GM18867 (cell line): ENCODE results near the gene KRT7.
"Not testable (repeated sequence)": the region's sequence is repeated elsewhere in the genome, so short reads cannot be mapped to it uniquely, and the experiment has no call there.

Experiments used
- ATAC-seq: cut with Tn5 transposase; IDR thresholded peaks from one replicate; pipeline ENCODE4 v1.9.1; 2021; ENCODE audit warnings: mild to moderate bottlenecking, moderate library complexity; ENCODE audit not compliant: unreplicated experiment

Gene KRT7

GRCh38 chr12:52228931-52229330, 4.1 kb upstream of the KRT7 start:
- no peak for ATAC-seq

DNA sequence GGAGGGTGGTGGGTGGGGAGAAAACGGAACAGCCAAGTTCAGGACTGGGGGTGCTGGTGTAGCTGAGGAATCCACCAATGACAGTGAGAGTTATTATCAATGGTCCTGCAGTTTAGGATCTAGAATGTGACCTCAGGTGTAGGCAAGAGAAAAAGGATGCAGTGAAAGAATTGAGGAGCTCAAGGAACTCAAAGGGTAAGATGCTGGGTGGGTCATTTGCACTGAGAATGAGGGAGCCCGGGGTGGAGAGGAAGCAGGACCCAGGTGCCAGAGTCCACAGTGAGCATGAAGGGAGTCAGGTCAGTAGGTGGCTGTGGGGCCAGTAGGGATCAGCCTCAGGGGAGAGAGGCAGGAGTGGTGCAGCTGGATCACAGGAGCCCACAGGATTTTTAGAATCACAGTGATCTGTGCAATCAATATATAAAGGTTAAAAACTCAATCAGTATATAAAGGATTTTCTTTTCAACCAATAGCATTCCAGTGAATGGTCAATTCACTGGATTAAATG, 3.2 kb upstream of the KRT7 start:
- no peak for ATAC-seq

DNA sequence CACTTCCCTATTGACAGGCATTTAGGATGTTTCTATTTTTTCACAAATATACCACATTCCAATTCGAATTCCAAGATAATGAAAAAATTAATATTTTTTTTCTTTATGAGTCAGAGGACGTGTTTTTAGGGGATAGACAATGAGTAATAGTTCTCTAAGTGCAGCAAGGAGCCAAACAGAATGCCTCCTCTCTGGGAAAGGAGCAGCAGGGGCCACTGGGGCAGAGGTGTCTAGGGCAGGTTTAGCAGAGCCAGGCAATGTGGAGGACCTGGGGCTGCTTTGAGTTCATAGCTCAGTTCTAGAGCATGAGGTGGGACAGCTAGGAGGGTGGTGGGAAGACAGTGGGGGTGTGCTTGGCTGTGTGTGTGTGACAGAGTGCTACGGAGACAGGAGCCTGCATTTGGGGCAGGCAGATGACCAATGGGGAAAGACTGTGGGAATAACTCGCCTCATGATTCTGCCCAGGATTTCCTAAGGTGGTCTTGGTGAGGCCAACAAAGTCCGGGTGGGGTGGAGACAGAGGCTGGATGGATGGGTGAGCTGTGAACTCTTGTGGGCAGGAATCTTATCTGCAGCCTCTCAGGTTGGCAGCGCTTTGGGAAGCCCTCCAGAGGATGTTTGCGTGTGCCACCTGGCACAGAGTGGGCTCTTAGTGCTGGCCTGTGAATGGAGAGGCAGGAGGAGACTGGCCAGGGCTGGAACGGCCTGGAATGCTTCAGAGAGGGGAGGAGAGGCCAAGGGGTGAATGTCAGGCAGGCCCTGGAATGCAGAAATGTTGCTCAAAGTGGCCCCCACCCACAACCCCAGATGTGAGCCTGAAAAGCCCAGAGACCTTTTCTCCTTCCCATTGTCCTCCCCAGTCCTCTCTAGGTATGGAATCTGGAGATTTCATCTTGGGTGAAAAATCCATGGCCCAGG, 2.4 kb upstream of the KRT7 start:
- no peak for ATAC-seq

GRCh38 chr12:52231305-52232202, 1.5 kb upstream of the KRT7 start:
- ATAC-seq, result no peak

DNA sequence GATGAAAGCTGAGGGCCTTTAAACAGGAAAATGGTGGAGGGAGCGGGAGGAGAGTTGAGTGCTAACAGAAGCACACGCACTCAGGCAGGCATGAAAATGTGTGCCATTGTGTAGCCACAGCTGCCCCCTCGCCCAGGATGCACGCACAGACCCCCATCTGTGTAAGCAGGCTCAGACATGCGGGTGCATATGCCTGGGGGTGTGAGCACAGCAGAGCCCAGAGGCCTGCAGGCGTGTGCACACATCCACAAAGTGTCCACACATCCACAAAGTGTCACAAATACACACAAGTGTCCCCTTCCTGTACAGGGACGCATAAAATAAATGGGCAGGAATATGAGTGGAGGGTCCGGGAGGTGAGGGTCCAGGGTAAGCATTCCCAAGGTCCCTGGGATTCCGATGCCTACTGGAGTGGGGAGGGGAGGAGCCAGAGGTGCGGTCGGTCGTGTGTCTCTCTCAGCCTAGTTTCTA, 805 bp upstream of the KRT7 start:
- ATAC-seq, result no peak

GRCh38 chr12:52233462-52234207, 592 bp downstream of the KRT7 start:
- no peak for ATAC-seq

DNA sequence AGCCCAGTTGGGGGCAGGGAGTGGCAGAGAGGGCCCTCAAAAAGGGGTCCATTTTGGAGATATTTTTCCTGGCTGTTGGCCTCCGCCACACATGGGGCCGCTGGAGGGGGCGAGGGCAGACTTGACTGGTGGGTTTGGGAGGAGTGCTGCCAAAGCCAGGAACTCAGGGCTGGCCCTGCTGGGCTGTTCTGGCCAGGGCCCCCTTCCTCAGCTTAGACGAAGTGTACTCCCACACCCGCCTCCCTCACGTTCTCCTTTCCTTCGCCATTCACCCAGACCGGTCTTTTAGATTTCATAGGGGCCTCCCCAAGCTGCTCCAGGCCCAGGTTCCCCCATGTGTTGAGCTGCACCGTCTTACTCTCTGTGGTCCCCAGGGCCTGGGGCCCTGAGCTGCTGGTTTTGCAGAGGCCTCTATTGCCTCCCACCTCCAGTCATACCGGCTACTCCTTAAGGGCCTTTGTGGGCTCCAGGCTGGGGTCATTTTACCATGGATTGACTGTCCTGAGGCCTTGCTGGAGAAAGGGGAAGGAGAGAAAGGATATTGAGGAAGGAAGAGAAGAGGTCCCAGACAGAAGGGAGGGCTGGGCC, 1.3 kb downstream of the KRT7 start:
- ATAC-seq, result no peak

- ATAC-seq, result no peak
Observed at GRCh38 chr12:52235001-52235764, 2.1 kb downstream of the KRT7 start.

GRCh38 chr12:52235822-52236361, 2.8 kb downstream of the KRT7 start:
- no peak for ATAC-seq

DNA sequence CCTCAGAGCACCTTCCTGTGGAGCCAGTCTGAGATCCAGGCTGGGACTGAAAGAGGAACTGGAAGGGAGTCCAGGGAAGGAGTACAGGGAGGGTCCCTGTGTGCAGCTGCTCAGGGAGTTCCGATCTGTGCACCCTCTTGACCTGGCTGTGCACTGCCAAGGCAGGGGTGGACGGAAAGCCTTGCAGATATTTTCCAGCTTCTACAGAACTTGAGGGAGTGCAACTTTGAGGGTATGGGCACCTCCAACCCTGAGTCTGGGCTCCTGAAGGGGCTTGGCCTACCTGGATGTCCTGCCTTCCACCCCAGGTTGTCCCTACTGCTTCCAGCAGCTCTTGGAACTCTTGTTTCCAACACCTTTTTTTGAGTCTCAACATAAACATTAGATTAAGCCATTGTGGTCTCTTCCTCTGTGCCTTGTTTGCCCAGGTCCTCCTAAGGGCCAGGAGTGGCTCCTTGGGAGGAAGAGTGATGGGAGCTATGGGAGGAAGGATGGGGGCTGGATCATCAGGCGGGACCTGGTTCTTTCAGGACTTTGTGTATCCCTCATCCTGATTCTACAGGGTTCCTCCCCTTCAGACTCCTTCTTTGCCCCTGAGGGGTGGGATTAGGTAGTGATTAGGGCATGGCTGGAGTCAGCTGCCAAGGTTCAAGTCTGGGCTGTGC, 3.5 kb downstream of the KRT7 start:
- no peak for ATAC-seq

DNA sequence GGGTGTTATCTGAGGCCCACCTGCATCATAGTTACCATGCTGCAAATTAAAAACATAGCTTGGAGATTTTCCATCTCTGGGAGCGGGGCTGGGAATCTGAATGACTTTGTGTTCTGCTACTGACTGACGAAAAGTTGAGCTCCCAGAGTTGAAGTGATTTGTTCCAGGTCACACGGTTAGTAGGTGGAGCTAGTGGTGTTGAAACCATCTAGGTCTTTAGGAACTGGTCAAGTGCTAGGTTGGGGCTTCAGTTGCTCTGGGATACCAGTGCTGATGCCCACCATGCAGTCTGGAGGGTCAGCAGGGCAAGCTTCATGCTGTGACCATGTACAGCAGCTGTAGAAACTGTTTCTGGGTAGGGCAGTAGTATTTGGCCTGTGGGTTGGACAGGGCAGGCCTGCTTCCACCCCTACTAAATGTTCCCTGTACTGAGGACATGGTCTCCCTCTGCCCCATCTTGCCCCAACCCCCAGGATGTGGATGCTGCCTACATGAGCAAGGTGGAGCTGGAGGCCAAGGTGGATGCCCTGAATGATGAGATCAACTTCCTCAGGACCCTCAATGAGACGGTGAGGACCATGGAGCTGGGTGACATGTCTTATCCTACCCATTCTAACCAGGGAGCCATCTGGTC, 5.3 kb downstream of the KRT7 start:
- ATAC-seq, result no peak

DNA sequence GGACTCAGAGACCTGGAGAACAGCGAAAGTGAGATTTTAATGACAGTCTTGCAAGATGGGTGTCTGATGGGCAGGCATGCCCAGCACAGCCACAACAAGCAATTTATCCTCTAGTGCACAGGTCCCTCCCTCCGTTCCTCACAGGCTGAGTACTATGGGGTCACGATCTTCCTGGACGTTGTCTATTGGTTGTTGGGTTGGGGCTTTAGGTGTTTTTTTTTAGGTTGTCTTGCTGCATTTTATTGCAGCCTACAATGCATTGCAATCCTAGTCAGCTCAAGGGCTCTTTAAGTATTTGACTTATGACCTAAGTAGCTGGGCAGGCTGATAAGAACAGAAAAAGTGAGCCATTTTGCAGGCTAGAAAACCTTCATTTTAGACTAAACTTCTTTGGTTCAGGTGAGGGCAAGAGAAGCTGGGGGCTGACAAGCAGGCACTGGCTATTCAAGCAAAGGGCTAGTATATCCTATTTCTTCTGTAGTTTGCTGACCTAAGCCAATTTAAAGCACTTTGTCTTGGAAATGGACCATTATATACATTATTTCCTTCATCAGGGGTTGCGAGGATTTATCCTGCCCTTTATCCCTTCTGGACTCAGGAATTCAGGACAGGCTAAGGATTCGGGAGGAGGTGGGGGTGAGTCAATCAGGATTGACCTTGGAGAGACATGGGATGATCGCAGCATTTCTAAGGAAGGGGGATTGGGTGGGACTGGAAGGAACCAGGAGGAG, 6.0 kb downstream of the KRT7 start:
- no peak for ATAC-seq

GRCh38 chr12:52239767-52240166, 6.7 kb downstream of the KRT7 start:
- ATAC-seq, result no peak

DNA sequence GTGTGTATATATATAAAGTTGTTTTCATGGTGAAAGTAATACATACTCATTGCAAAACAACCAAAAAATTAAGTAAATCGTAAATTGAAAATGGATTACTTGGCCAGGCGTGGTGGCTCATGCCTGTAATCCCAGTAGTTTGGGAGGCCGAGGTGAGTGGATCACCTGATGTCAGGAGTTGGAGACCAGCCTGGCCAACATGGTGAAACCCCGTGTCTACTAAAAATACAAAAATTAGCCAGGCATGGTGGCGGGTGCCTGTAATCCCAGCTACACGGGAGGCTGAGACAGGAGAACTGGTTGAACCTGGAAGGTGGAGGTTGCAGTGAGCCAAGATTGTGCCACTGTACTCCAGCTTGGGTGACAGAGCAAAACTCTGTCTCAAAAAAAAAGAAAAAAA, 7.2 kb downstream of the KRT7 start:
- not testable (repeated sequence) for ATAC-seq

DNA sequence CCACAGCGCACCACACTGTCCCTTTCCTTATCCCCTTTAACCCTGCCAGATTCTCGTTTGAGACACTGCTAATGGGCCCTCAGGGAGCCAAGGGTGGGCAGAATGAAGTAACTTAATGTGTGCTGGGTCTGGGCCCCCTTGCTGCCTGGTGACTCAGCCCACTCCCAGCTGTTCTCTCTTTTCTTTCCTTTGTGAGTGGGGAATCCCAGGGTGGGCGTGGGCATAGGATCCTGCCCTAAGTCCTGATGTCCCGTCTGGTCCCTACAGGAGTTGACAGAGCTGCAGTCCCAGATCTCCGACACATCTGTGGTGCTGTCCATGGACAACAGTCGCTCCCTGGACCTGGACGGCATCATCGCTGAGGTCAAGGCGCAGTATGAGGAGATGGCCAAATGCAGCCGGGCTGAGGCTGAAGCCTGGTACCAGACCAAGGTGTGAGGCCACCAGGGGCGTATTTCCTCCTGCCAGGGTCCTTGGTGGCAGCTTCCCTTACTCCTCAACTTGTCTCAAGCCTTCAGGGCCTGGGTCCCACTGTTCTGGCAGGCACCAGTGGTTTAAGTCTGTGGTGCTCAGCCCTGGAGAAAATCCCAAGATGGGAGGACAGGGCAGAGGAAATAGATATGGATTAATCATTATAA, 8.3 kb downstream of the KRT7 start:
- no peak for ATAC-seq

GRCh38 chr12:52242442-52243258, 9.6 kb downstream of the KRT7 start:
- ATAC-seq, result no peak
